HG02571 (cell line): ENCODE data around the gene TRAPPC14.
"Not testable (repeated sequence)": the region's sequence is repeated elsewhere in the genome, so short reads cannot be mapped to it uniquely, and the experiment has no call there.

Source experiments
- ATAC-seq: cut with Tn5 transposase; IDR thresholded peaks from one replicate; pipeline ENCODE4 v1.9.1; 2021; ENCODE audit warnings: mild to moderate bottlenecking, moderate library complexity; ENCODE audit not compliant: unreplicated experiment

TRAPPC14 gene, protein sequence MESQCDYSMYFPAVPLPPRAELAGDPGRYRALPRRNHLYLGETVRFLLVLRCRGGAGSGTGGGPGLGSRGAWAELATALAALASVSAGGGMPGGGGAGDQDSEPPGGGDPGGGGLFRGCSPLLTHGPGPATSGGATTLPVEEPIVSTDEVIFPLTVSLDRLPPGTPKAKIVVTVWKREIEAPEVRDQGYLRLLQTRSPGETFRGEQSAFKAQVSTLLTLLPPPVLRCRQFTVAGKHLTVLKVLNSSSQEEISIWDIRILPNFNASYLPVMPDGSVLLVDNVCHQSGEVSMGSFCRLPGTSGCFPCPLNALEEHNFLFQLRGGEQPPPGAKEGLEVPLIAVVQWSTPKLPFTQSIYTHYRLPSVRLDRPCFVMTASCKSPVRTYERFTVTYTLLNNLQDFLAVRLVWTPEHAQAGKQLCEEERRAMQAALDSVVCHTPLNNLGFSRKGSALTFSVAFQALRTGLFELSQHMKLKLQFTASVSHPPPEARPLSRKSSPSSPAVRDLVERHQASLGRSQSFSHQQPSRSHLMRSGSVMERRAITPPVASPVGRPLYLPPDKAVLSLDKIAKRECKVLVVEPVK

DNA sequence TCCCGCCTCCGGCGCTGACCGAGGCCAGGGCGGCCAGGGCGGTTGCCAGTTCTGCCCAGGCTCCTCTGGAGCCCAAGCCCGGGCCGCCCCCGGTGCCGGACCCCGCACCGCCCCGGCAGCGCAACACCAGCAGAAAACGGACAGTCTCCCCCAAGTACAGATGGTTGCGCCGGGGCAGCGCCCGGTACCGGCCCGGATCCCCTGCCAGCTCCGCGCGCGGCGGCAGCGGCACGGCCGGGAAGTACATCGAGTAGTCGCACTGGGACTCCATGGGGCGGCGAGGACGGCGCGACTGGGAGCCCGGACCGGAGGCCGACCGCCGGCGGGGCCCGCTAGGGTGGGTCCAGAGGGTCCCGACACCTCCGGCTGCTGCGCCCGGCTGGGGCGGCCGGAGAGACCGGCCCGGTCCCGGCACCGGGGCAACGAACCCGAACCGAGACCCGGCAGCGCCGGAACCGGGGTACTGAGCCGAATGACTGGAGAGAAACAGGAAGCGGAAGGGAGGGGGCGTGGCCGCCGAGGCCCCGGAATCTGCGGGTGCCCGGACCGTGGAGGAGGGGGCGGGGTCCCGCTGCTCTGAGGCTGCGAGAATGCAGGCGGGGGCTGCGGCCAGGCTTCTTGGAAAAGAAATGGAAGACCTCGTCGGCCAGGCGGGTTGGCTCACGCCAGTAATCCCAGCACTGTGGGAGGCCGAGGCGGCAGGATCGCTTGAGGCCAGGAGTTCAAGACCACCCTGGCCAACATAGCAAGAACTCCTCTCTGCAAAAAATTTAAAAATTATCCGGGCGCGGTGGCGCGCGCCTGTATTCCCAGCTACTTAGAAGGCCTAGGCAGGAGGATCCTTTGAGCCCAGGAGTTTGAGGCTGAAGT, at the start of gene TRAPPC14:
Gene TRAPPC14, minus strand, starts transcription at position 495 of the 870 bp plus-strand sequence. Its CDS starts 224 bp downstream, at position 271.
- ATAC-seq: peak; percentile 81

GRCh38 chr7:100204454-100204853, 45.9 kb upstream of the TRAPPC14 start:
- ATAC-seq: no peak

GRCh38 chr7:100200693-100201092, 42.2 kb upstream of the TRAPPC14 start:
- ATAC-seq: no peak

- no peak for ATAC-seq
Observed at GRCh38 chr7:100198266-100198665, 39.7 kb upstream of the TRAPPC14 start.

DNA sequence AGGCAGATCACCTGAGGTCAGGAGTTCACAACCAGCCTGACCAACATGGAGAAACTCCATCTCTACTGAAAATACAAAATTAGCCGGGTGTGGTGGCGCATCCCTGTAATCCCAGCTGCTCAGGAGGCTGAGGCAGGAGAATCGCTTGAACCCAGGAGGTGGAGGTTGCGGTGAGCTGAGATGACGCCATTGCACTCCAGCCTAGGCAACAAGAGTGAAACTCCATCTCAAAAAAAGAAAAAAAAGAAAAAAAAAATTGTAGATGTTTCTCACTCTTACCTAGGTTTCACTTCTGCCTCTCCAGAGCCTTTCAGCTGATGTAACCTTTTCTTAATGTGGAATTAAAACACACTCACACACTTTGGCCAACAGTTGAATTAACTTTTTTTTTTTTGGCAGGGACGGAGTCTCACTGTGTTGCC, 37.4 kb upstream of the TRAPPC14 start:
- ATAC-seq: not testable (repeated sequence)

GRCh38 chr7:100195222-100195621, 36.7 kb upstream of the TRAPPC14 start:
- ATAC-seq: no peak

DNA sequence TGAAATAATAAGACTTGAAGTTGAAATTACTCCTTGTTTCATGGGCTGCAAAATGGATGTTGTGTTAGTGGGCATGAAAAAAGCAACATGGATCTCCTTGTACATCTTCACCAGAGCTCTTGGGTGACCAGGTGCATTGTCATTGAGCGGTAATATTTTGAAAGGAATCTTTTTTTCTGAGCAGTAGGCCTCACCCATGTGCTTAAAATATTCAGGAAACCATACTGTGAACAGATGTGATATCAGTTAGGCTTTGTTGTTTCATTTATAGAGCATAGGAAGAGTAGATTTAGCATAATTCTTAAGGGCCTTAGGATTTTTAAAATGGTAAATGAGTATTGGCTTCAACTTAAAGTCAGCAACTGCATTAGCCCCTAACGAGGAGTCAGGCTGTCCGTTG, 34.4 kb upstream of the TRAPPC14 start:
- ATAC-seq: no peak

DNA sequence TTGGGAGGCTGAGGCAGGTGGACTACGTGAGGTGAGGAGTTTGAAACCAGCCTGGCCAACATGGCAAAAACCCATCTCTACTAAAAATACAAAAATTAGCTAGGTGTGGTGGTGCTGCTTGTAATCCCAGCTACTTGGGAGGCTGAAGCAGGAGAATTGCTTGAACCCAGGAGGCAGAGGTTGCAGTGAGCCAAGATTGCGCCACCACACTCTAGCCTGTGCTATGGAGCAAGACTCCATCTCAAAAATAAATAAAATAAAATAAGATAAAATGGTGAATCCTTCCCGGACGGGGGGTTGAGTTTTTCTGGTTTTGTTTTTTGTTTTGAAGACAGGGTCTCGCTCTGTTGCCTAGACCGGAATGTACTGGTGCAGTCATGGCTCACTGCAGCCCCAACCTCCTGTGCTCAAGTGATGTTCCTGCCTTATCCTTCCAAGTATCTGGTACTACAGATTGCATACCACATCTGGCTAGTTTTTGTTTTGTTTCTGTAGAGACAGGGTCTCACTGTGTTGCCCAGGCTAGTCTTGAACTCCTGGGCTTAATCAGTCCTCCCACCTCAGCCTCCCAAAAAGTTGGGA, 33.8 kb upstream of the TRAPPC14 start:
- not testable (repeated sequence) for ATAC-seq

GRCh38 chr7:100191775-100192174, 33.3 kb upstream of the TRAPPC14 start:
- ATAC-seq: no peak

DNA sequence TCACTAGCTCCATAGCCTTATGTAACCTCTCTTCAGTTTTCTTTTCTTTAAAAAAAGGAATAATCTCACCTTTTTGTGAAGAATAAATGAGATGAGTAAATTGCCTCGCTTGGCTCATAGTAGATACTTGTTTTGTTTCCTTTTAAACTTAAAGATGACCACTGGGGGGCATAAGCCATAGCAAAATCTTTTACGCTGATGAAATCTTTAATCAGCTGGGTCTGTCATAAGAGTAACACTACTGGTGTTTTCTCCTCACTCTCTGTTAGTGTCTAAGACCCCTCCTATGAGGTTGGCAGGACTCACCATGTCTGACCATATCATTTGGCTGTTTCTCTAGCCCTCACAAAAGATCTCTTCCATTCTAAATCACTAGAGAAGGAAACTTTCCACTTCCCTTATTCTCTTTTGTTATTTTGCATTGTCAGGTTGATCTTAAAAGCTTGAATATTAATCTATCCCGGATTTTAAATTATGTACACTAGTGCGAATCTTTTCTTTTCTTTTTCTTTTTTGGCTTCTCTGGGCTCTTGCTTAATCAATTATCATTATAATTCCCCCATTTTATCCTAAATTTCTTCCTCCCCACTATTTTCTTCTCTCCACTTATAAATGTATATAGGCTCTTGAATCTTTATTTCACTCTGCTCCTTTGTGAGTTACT, 31.7 kb upstream of the TRAPPC14 start:
- ATAC-seq: no peak

GRCh38 chr7:100189061-100189460, 30.5 kb upstream of the TRAPPC14 start:
- ATAC-seq: no peak

DNA sequence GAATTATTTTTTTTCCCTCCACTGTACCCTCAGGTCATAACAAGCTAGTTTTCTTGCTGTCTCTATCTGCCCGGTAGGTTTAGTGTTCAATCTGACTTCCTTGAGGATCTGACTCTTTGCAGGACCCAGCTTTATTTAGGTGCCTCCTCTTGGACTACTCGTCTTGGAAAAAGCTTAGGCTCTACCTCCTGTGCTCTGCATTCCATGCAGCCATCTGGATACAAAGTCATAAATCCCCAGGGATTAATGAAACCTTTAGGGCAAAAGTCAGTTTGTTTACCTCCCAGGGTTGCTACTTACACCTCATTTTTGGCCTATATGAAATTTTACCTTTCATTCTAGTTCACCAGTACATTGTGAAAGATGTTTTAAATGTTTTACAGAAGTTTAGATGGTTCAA, 27.2 kb upstream of the TRAPPC14 start:
- no peak for ATAC-seq

DNA sequence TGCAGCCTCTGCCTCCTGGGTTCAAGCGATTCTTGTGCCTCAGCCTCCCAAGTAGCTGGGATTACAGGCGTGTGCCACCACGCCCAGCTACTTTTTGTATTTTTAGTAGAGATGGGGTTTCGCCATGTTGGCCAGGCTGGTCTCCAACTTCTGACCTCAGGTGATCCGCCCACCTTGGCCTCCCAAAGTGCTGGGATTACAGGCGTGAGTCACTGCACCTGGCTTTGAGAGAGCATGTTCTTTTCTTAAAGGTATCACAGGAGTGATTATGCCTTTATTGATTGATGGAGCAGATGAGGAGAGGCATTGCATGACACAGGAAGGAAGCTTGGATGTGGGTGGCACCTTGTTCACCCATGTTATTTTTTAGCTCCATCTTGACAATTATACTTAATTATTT, 24.6 kb upstream of the TRAPPC14 start:
- not testable (repeated sequence) for ATAC-seq

DNA sequence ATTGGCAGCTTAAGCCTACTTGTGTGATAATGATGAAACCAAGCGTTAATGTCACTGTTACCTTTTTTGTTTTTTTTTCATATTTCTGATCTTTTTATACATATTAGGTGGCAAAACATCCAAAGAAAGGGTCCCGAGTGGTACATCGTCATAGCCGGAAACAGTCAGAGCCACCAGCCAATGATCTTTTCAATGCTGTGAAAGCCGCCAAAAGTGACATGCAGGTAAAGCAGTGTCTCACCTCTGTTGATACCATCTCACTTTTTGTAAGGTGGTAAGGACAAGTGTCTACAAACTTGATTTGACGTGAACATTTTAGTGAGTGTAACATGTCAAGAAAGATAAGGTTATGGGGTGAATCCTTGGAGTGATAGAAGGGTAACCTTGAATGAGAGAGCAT, 24.1 kb upstream of the TRAPPC14 start:
- ATAC-seq: not testable (repeated sequence)

- not testable (repeated sequence) for ATAC-seq
Observed at GRCh38 chr7:100180084-100180483, 21.6 kb upstream of the TRAPPC14 start.

DNA sequence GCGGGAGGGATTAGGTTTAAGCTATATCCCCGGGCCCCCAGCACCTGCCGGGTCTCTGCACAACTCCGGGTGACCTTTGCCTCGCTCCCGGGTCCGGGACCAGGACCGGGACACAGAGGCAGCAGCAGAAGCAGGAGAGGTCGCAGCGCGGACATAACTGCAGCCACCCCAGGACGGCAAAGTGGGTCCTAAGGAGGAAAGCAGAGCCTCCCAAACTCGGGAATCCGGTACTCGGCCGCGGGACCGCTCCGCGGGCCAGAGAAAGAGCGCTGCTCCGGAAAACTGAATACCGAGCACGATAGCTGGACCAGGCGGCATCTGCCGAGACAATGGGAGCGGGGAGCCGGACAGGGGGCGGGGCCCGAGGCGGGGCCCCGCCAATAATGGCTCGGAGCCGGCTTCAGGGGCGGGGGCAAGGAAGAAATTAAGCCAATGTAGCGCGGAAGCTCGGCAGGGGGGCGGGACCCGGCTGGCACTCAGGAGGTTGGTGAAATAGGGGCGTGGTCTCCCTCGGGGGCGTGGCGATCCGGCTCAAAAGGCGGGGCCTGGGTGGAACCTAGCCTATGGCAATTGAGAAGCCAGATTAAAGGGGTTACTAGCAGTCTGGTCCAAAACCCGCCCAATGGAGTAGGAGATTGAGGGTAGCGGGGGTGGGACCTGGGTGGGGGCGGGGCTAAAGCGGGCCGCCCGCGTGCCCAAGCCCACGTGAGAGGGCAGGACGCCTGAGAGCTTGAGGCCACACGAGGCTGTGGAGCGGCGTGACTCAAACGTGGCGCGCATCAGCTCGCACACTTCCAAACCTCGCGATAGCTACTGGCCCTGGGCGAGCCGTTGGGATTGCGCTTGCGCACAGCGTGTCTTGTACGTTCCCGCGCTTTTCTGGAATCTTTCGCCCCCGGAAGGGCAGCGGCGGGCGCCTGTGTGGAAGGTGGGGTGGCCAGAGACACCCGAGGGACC, 18.8 kb upstream of the TRAPPC14 start, which contains the start of the genes GPC2 and STAG3:
Gene GPC2, minus strand, starts transcription at position 337 of the 957 bp plus-strand sequence. Its CDS starts 182 bp downstream, at position 155.
Gene STAG3, plus strand, starts transcription at position 874 of the 957 bp plus-strand sequence. CDS start 2,639 bp downstream, outside the sequence.
- peak; percentile 87 for ATAC-seq

GRCh38 chr7:100176096-100177044, 17.8 kb upstream of the TRAPPC14 start:
- ATAC-seq: no peak
